GM18498 (cell line): ENCODE data around the gene MMP1.
"Not testable (repeated sequence)": the region's sequence is repeated elsewhere in the genome, so short reads cannot be mapped to it uniquely, and the experiment has no call there.

Experiments
- ATAC-seq: cut with Tn5 transposase; IDR thresholded peaks from one replicate; pipeline ENCODE4 v1.9.1; 2021; ENCODE audit warnings: mild to moderate bottlenecking, moderate library complexity; ENCODE audit not compliant: unreplicated experiment

The MMP1 gene

DNA sequence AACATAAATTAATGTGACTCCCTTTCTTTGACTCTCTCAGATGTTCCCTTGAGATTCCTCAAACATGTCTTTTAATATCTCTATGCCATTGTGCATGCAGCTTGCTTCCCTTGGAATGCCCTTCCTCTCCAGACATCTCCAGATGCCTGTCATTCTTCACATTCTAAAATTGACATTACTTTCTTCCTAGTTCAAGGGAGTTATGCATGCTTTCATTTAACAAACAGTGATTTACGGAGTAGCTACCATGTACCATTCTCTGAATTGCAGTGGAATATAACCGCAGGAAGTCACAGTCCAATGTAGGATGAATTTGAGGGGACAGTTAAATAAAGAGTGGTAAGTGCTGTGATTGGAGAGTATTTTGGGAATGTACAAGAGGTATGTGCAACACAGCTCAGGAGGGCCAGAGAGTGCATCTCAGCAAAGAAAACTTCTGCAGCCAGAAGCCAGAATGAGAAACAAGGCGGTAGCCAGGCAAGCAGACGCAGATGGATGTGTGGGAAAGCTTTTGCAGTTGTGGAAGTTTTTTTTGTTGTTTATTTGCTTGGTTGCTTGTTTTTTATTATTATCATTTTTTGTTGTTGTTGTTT, 36.2 kb downstream of the MMP1 start:
- no peak for ATAC-seq

- no peak for ATAC-seq
These were observed 37.5 kb downstream of the MMP1 start for GRCh38 chr11:102760344-102761035.

- no peak for ATAC-seq
These were observed 40.0 kb downstream of the MMP1 start for GRCh38 chr11:102757823-102758549.

DNA sequence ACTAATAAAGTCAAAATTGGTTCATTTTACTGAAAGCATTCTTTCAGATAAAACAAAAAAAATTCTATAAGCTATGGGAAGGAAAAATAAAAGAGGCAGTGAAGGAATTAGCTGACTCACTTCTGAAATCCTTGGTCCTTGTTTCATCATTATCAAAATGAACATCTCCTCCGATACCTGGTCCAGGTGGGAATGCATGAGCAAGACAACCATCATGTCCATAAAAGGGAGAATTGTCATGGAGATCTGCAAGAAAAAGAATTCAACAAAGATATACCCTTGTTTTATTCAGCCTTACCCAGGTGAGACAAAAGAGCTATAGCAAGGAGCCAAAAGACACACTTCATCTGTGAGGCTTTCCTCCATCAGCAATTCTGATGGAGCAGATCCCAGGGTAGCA, 44.7 kb downstream of the MMP1 start:
- ATAC-seq = no peak

GRCh38 chr11:102751673-102752072, 46.3 kb downstream of the MMP1 start:
- ATAC-seq = no peak

DNA sequence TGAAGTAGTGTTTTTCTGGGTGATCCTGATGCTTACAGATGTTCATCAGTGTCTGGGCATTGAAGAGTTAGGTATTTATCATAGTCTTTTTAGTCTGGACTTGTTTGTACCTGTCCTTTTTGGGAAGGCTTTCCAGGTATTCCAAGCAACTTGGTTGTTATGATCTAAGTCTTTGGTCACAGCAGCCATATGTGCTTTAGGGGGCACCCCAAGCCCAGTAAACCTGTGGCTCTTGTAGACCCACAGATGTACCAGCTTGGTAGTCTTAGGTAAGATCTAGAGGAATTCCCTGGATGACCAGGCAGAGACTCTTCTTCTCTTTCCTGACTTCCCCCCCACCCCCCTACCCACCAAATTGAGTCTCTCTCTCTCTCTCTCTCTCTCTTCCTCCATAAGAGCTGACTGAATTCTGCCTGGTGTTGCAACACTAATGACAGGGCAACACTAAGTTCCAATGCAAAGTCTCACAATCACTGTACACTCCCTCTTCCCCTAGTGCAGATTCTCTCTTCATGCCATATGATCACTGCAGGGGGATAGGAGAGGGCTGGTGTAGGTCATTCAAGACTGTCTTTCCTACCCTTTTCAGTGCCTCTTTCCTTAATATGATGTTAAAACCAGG, 48.7 kb downstream of the MMP1 start:
- ATAC-seq = no peak

DNA sequence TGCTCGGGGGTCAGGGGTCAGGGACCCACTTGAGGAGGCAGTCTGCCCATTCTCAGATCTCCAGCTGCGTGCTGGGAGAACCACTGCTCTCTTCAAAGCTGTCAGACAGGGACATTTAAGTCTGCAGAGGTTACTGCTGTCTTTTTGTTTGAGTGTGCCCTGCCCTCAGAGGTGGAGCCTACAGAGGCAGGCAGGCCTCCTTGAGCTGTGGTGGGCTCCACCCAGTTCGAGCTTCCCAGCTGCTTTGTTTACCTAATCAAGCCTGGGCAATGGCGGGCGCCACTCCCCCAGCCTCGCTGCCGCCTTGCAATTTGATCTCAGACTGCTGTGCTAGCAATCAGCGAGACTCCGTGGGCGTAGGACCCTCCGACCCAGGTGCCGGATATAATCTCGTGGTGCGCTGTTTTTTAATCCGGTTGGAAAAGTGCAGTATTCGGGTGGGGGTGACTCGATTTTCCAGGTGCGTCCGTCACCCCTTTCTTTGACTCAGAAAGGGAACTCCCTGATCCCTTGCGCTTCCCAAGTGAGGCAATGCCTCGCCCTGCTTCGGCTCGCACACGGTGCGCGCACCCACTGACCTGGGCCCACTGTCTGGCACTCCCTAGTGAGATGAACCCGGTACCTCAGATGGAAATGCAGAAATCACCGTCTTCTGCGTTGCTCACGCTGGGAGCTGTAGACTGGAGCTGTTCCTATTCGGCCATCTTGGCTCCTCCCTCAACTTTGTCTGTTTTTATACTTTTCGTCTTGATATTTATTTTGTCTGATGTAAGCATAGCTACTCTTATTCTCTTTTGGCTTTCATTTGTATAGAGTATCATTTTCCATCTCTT, 51.0 kb downstream of the MMP1 start:
- not testable (repeated sequence) for ATAC-seq
